Liver (tissue), 9 donors: ENCODE data around the gene RAPSN. TPM values are rescaled to one million over a fixed set of nuclear protein-coding genes. Genes with fewer than 3 reads are reported as not detected.
A peak's percentile ranks its signal among the peaks of the same experiment; 100 is the strongest.

Experiments
- DNase-seq: peaks from one replicate; pipeline ENCODE4 v3.0.0-alpha.2; 2017; ENCODE audit warnings: low spot score
- H3K27ac ChIP-seq, 2 donors: one replicate each; pipeline ENCODE4 v1.7.0; 2013; ENCODE audit warnings: inconsistent platforms in 2 of 2, low read length in 2 of 2, control low read depth in 1 of 2, low read depth in 1 of 2, mild to moderate bottlenecking in 1 of 2
- H3K27me3 ChIP-seq, 4 donors: one replicate each; pipeline versions ENCODE4 v1.6.1 to v1.7.0; 2013; ENCODE audit warnings: low read length in 3 of 4, inconsistent platforms in 1 of 4, mild to moderate bottlenecking in 1 of 4, moderate library complexity in 1 of 4; ENCODE audit not compliant: control insufficient read depth in 4 of 4, insufficient read depth in 4 of 4
- H3K36me3 ChIP-seq, 4 donors: one replicate each; pipeline versions ENCODE4 v1.6.1 to v1.7.0; 2013; ENCODE audit warnings: low read length in 3 of 4, mild to moderate bottlenecking in 3 of 4, low read depth in 1 of 4, moderate library complexity in 1 of 4; ENCODE audit not compliant: control insufficient read depth in 4 of 4, insufficient read depth in 3 of 4
- H3K4me1 ChIP-seq, 4 donors: one replicate each; pipeline versions ENCODE4 v1.6.1 to v1.7.0; 2013; ENCODE audit warnings: low read length in 3 of 4, mild to moderate bottlenecking in 3 of 4, moderate library complexity in 1 of 4; ENCODE audit not compliant: control insufficient read depth in 4 of 4, insufficient read depth in 4 of 4
- H3K4me3 ChIP-seq, 3 donors: one replicate each; pipeline versions ENCODE4 v1.6.1 to v1.7.0; 2013; ENCODE audit warnings: low read length in 3 of 3, control low read depth in 1 of 3, low read depth in 1 of 3, mild to moderate bottlenecking in 1 of 3
- H3K9ac ChIP-seq, 2 donors: one replicate each; pipeline ENCODE4 v1.7.0; 2013; ENCODE audit warnings: low read length in 2 of 2, mild to moderate bottlenecking in 2 of 2, moderate library complexity in 2 of 2, control low read depth in 1 of 2, low read depth in 1 of 2
- H3K9me3 ChIP-seq, 4 donors: one replicate each; pipeline versions ENCODE4 v1.6.1 to v1.7.0; 2013; ENCODE audit warnings: low read length in 3 of 4; ENCODE audit not compliant: control insufficient read depth in 4 of 4
- ATF3 ChIP-seq: IDR thresholded peaks from 2 replicates; pipeline ENCODE4 v1.6.1; 2016; ENCODE audit warnings: antibody characterized with exemption
- CTCF ChIP-seq: fragments of 150-350 bp; IDR thresholded peaks from 2 replicates; pipeline ENCODE4 v1.5.1; 2017; ENCODE audit warnings: improper control_type of control experiment, low read depth, low read length; ENCODE audit not compliant: missing input control
- EGR1 ChIP-seq, 2 donors: IDR thresholded peaks; 2 replicates each; pipeline ENCODE4 v1.6.1; 2016 to 2018; ENCODE audit warnings: antibody characterized with exemption in 2 of 2, low read depth in 2 of 2
- FOXA1 ChIP-seq: IDR thresholded peaks from 2 replicates; pipeline ENCODE4 v1.6.1; 2016; ENCODE audit warnings: antibody characterized with exemption
- FOXA2 ChIP-seq: IDR thresholded peaks from 2 replicates; pipeline ENCODE4 v1.6.1; 2016; ENCODE audit warnings: antibody characterized with exemption
- GABPA ChIP-seq, 2 donors: IDR thresholded peaks in 1 of 2; conservative IDR thresholded peaks in 1 of 2; 2 replicates each; pipeline ENCODE4 v1.6.1; 2016; ENCODE audit warnings: antibody characterized with exemption in 2 of 2, mild to moderate bottlenecking in 1 of 2, moderate library complexity in 1 of 2
- HNF4A ChIP-seq, 2 donors: conservative IDR thresholded peaks; 2 replicates each; pipeline ENCODE4 v1.6.1; 2016; ENCODE audit warnings: antibody characterized with exemption in 2 of 2, mild to moderate bottlenecking in 2 of 2
- HNF4G ChIP-seq: IDR thresholded peaks from 2 replicates; pipeline ENCODE4 v1.6.1; 2016; ENCODE audit warnings: antibody characterized with exemption
- JUND ChIP-seq, 2 donors: IDR thresholded peaks; 2 replicates each; pipeline ENCODE4 v1.6.1; 2016; ENCODE audit warnings: antibody characterized with exemption in 2 of 2
- MAX ChIP-seq: IDR thresholded peaks from 2 replicates; pipeline ENCODE4 v1.6.1; 2016; ENCODE audit warnings: antibody characterized with exemption
- NR2F2 ChIP-seq: IDR thresholded peaks from 2 replicates; pipeline ENCODE4 v1.6.1; 2016; ENCODE audit warnings: antibody characterized with exemption
- RAD21 ChIP-seq, 2 donors: IDR thresholded peaks; 2 replicates each; pipeline ENCODE4 v1.6.1; 2016; ENCODE audit warnings: antibody characterized with exemption in 2 of 2, mild to moderate bottlenecking in 2 of 2
- REST ChIP-seq: IDR thresholded peaks from 2 replicates; pipeline ENCODE4 v1.6.1; 2016; ENCODE audit warnings: antibody characterized with exemption, mild to moderate bottlenecking
- RXRA ChIP-seq, 2 donors: IDR thresholded peaks; 2 replicates each; pipeline ENCODE4 v1.6.1; 2017 to 2018; ENCODE audit warnings: antibody characterized with exemption in 2 of 2, mild to moderate bottlenecking in 1 of 2
- SP1 ChIP-seq: IDR thresholded peaks from 2 replicates; pipeline ENCODE4 v1.6.1; 2018; ENCODE audit warnings: antibody characterized with exemption, mild to moderate bottlenecking
- TAF1 ChIP-seq: conservative IDR thresholded peaks from 2 replicates; pipeline ENCODE4 v1.6.1; 2016; ENCODE audit warnings: antibody characterized with exemption, mild to moderate bottlenecking
- YY1 ChIP-seq: IDR thresholded peaks from 2 replicates; pipeline ENCODE4 v1.6.1; 2016; ENCODE audit warnings: antibody characterized with exemption, mild to moderate bottlenecking
- ZBTB33 ChIP-seq: IDR thresholded peaks from 2 replicates; pipeline ENCODE4 v1.6.1; 2016; ENCODE audit warnings: antibody characterized with exemption
- WGBS: extraction: QIAGEN DNeasy Blood & Tissue Kit; methylation state at CpG from one replicate; pipeline ENCODE4 v1.1.7; 2013; 5-methylcytosine and 5-hydroxymethylcytosine counted together
- polyA plus RNA-seq, 2 donors: library from polyadenylated mRNA; stranded (reverse) in 1 of 2; unstranded in 1 of 2; fragments of 200-250 nt in 1 of 2; fragments of >200 nt in 1 of 2; fragmentation: Nextera tagmentation in 1 of 2; extraction: Ambion mirVana in 1 of 2; gene quantifications; one replicate each; pipeline versions ENCODE4 v1.2.1 to v1.2.3, GENCODE V29; 2013 to 2015
- total RNA-seq, 2 donors: library from RNA; depleted of rRNA; stranded (reverse); fragments of >200 nt; gene quantifications; one replicate each; pipeline ENCODE4 v1.2.3, GENCODE V29; 2014
- donor health status: healthy.
- donor health status: healthy.
- donor health status: healthy.
- donor health status: healthy.
- donor health status: healthy.

The RAPSN gene
- total and polyA plus RNA-seq, 4 donors: 0.12 to 0.59 (median 0.28) TPM; not detected in 1

- DNase-seq: no peak
- peaks cover 0 to 23% (median 17%) of the 10 kb centered on the region in 4 donors for H3K36me3 ChIP-seq
- H3K9me3 ChIP-seq: no peaks in the 10 kb centered on the region
- H3K4me1 ChIP-seq: peaks cover 2 to 21% (median 12%) of the 10 kb centered on the region in 4 donors
- no peaks in the 10 kb centered on the region for H3K27me3 ChIP-seq
- peak overlapping the region; percentile 66 to 68 for H3K9ac ChIP-seq
- peak overlapping the region; percentile 71 to 82 for H3K27ac ChIP-seq
- TF ChIP-seq ZBTB33 (no peak), HNF4G (no peak), RAD21 (IDR thresholded peaks at IDR 0.05) (no peak), FOXA2 (no peak), CTCF (no peak), HNF4A (conservative IDR thresholded peaks at IDR 0.05) (peak; percentile 58 to 67), RXRA (IDR thresholded peaks at IDR 0.05) (peak in 1 of 2 donors; percentile 43), MAX (no peak), REST (peak; percentile 6), ATF3 (no peak), NR2F2 (no peak), GABPA (IDR thresholded peaks at IDR 0.05 in 1 of 2, conservative IDR thresholded peaks at IDR 0.05 in 1 of 2) (peak in 1 of 2 donors; percentile 16), JUND (IDR thresholded peaks at IDR 0.05) (no peak), EGR1 (IDR thresholded peaks at IDR 0.05; ENCODE audit: low read depth in 2 of 2) (peak in 1 of 2 donors; percentile 10), FOXA1 (no peak), YY1 (no peak), TAF1 (no peak), SP1 (no peak)
- H3K4me3 ChIP-seq: no peak overlapping the region
- 28% methylated on average over 6 of the region's 6 CpGs for WGBS
These were observed 39.9 kb upstream of the RAPSN start for GRCh38 chr11:47488674-47489394.
